ENCODE data around the gene DIP2A. TPM values are rescaled to one million over a fixed set of nuclear protein-coding genes. Genes with fewer than 3 reads are reported as not detected.

The DIP2A gene
- polyA plus RNA-seq, 4 donors: 13.8 to 42.9 (median 22.8) TPM

DNA sequence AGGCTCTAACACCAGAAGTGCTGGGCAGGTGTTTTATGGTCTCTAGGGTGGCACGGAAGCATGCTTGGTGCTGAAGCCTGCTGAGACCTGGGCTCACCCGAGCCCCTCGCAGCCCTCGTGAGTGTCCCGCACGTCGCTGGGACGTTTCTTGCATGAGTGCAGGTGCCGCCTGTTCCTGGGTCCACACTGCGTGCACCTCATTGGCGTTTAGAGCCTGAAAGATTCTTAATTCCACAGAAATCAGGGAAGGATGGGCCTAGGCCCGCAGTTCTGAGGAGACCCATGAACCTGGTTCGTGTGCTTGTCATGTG lies 43.8 kb upstream of the DIP2A start:
- Histone ChIP-seq H3K9me3 (ENCODE audit: control insufficient read depth in 2 of 2, insufficient read depth in 1 of 2, low read depth in 1 of 2, low read length in 1 of 2) (no peaks in the 10 kb centered on the region), H3K4me1 (ENCODE audit: control insufficient read depth in 3 of 3, insufficient read depth in 2 of 3, low read depth in 1 of 3, low read length in 2 of 3) (no peaks in the 10 kb centered on the region), H3K4me3 (ENCODE audit: low read depth in 1 of 3, low read length in 3 of 3) (no peak overlapping the region), H3K27me3 (ENCODE audit: control insufficient read depth in 3 of 3, insufficient read depth in 3 of 3, low read length in 3 of 3) (no peaks in the 10 kb centered on the region), H3K36me3 (ENCODE audit: control insufficient read depth in 3 of 3, insufficient read depth in 2 of 3, low read depth in 1 of 3, low read length in 3 of 3) (peaks cover 8 to 57% (median 14%) of the 10 kb centered on the region in 3 donors), H3K27ac (ENCODE audit: low read depth in 1 of 3, low read length in 2 of 3) (no peak overlapping the region)
- WGBS, 3 donors: 96 to 99% (median 96%) methylated on average over 13 of the region's 13 CpGs
- FAIRE-seq: no peak
- no peak for DNase-seq

DNA sequence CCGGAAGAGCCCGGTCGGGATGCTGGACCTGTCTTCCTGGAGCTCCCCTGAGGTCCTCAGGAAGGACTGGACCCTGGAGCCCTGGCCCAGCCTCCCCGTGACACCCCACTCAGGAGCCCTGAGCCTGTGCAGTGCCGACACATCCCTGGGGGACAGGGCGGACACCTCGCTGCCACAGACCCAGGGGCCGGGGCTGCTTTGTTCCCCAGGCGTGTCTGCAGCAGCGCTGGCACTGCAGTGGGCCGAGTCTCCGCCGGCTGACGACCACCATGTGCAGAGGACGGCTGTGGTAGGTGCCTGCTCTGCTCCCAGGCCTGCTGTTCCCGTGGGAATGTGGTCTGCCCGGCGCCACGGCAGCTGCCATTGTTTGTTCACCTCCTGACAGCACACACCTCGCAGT lies 42.1 kb upstream of the DIP2A start:
- Histone ChIP-seq H3K4me3 (ENCODE audit: low read depth in 1 of 3, low read length in 3 of 3) (no peak overlapping the region), H3K4me1 (ENCODE audit: control insufficient read depth in 3 of 3, insufficient read depth in 2 of 3, low read depth in 1 of 3, low read length in 2 of 3) (no peaks in the 10 kb centered on the region), H3K27me3 (ENCODE audit: control insufficient read depth in 3 of 3, insufficient read depth in 3 of 3, low read length in 3 of 3) (no peaks in the 10 kb centered on the region), H3K9me3 (ENCODE audit: control insufficient read depth in 2 of 2, insufficient read depth in 1 of 2, low read depth in 1 of 2, low read length in 1 of 2) (no peaks in the 10 kb centered on the region), H3K27ac (ENCODE audit: low read depth in 1 of 3, low read length in 2 of 3) (no peak overlapping the region), H3K36me3 (ENCODE audit: control insufficient read depth in 3 of 3, insufficient read depth in 2 of 3, low read depth in 1 of 3, low read length in 3 of 3) (peaks cover 8 to 59% (median 8%) of the 10 kb centered on the region in 3 donors)
- FAIRE-seq (no peak), DNase-seq (no peak)
- WGBS, 3 donors: 93 to 96% (median 93%) methylated on average over 20 of the region's 20 CpGs

DNA sequence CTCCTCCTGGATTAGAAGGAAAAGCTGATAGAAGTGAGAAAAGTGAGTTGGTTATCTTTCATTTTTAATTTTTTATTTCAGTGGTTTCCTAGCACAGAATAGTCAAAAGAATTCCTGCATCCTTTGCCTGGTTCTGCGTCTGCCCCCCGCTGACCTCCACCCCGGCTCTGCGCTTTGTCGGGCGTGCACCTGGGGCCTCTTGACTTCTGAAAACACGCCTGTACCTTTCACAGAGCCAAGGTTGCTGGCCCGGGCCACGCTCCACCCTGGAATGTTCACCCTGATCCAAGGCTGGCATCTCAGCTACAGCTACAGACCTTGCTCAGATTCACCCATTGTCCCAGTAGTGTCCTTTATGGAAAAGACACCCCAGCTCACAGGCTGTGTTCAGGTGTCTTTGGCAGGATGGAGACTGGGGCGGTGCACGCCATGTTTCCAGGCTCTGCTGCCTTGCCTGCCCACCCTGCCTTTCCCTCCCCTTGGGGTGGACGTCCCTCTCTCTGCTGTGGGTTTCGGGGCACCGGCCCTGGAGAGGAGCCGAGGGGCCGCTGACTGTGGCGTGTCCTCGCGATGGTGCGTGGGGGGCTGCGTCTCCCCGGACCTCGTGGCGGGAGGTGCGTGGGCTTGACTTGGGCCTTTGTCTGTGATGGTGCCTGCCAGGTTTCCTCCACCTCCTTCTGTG lies 40.3 kb upstream of the DIP2A start:
- no peak overlapping the region for H3K4me3 ChIP-seq (ENCODE audit: low read depth in 1 of 3, low read length in 3 of 3)
- no peak for DNase-seq

DNA sequence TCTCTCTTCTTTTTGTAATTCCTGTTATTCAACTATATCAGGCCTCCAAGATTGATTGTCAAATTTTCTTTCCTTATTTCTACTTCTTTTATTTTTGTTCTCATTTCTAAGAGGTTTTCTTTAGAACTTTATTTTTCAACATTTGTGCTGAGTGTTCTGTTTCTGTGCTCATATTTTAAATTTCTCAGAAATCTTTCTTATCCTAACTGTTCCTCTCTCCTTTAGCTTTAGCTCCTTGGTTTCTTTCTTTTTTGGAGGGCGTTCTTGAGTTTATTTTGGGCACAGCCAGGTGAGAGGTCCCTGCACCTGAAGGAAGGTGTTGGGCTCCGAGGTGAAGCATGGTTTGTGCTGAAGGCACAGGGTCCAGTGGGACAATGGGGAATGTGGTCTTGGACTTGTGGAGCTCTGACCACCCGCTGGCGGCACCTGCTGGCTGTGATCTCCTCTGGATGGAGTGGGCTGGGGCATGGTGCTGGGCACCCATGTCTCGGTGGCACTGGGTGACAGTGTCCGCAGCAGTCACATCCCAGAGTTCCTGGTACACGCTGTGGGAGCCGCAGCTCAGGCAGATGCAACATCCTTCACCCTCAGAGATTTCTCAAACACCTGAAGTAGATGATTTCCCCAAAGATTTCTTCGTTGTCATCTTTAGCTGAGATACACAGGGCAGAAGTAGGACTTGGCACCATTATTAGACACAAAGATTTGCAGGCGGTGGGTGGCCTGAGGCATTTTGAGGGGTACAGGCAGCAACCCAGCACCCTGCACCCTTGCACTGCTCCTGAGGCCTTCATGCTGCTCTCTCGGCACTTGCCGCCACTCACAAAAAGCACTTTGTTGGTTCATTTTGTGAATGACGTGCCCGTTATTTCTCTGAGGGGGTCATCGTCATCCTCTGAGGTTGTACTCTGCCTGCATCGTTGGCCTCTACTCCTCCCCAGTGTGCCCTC lies 38.2 kb upstream of the DIP2A start:
- WGBS, 3 donors: 93 to 95% (median 94%) methylated on average over 16 of the region's 16 CpGs
- Histone ChIP-seq H3K4me1 (ENCODE audit: control insufficient read depth in 3 of 3, insufficient read depth in 2 of 3, low read depth in 1 of 3, low read length in 2 of 3) (no peaks in the 10 kb centered on the region), H3K4me3 (ENCODE audit: low read depth in 1 of 3, low read length in 3 of 3) (no peak overlapping the region), H3K36me3 (ENCODE audit: control insufficient read depth in 3 of 3, insufficient read depth in 2 of 3, low read depth in 1 of 3, low read length in 3 of 3) (peaks cover 8 to 71% (median 14%) of the 10 kb centered on the region in 3 donors), H3K27me3 (ENCODE audit: control insufficient read depth in 3 of 3, insufficient read depth in 3 of 3, low read length in 3 of 3) (no peaks in the 10 kb centered on the region), H3K9me3 (ENCODE audit: control insufficient read depth in 2 of 2, insufficient read depth in 1 of 2, low read depth in 1 of 2, low read length in 1 of 2) (no peaks in the 10 kb centered on the region), H3K27ac (ENCODE audit: low read depth in 1 of 3, low read length in 2 of 3) (no peak overlapping the region)
- FAIRE-seq (no peak), DNase-seq (no peak)

More for the DNA sequence above, 40.3 kb upstream of the DIP2A start:
- no peaks in the 10 kb centered on the region for H3K4me1 ChIP-seq (ENCODE audit: control insufficient read depth in 3 of 3, insufficient read depth in 2 of 3, low read depth in 1 of 3, low read length in 2 of 3)
- H3K27ac ChIP-seq (ENCODE audit: low read depth in 1 of 3, low read length in 2 of 3): no peak overlapping the region
- 92 to 94% (median 94%) methylated on average over 25 of the region's 25 CpGs for WGBS, 3 donors
- H3K9me3 ChIP-seq (ENCODE audit: control insufficient read depth in 2 of 2, insufficient read depth in 1 of 2, low read depth in 1 of 2, low read length in 1 of 2): no peaks in the 10 kb centered on the region
- peaks cover 8 to 61% (median 14%) of the 10 kb centered on the region in 3 donors for H3K36me3 ChIP-seq (ENCODE audit: control insufficient read depth in 3 of 3, insufficient read depth in 2 of 3, low read depth in 1 of 3, low read length in 3 of 3)
- H3K27me3 ChIP-seq (ENCODE audit: control insufficient read depth in 3 of 3, insufficient read depth in 3 of 3, low read length in 3 of 3): no peaks in the 10 kb centered on the region
- FAIRE-seq: no peak

DNA sequence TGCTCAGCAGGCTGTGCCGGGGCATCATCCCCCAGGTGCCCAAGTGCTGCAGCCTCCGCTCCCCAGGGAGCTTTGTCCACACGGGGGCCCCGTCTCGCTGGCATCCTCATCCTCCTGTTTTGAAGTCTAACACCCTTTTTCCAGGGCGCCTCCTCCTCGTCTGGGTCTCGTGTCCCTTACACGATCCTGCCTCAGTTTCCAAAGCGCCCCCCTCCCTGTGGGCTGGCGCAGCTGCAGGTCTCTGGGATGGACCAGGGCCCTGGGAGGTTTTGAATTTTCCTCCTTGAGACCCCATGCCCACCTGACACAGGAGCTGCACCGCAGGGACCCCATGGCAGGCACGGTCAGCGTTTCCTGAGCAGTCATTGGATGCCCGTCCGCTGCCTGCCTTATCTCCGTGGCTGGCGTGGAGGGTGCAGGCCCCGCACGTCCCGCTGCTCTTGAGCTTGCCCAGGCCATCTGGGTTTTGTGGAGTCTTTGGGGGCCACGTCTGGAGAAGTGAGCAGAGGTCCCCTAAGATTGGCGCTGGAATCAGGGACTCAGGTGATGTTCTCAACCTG lies 37.4 kb upstream of the DIP2A start:
- no peaks in the 10 kb centered on the region for H3K27me3 ChIP-seq (ENCODE audit: control insufficient read depth in 3 of 3, insufficient read depth in 3 of 3, low read length in 3 of 3)
- WGBS, 3 donors: 93 to 98% (median 95%) methylated on average over 23 of the region's 23 CpGs
- H3K4me3 ChIP-seq (ENCODE audit: low read depth in 1 of 3, low read length in 3 of 3): no peak overlapping the region
- H3K36me3 ChIP-seq (ENCODE audit: control insufficient read depth in 3 of 3, insufficient read depth in 2 of 3, low read depth in 1 of 3, low read length in 3 of 3): peaks cover 3 to 72% (median 14%) of the 10 kb centered on the region in 3 donors
- no peaks in the 10 kb centered on the region for H3K4me1 ChIP-seq (ENCODE audit: control insufficient read depth in 3 of 3, insufficient read depth in 2 of 3, low read depth in 1 of 3, low read length in 2 of 3)
- H3K27ac ChIP-seq (ENCODE audit: low read depth in 1 of 3, low read length in 2 of 3): no peak overlapping the region
- no peaks in the 10 kb centered on the region for H3K9me3 ChIP-seq (ENCODE audit: control insufficient read depth in 2 of 2, insufficient read depth in 1 of 2, low read depth in 1 of 2, low read length in 1 of 2)
- DNase-seq (no peak), FAIRE-seq (no peak)

DNA sequence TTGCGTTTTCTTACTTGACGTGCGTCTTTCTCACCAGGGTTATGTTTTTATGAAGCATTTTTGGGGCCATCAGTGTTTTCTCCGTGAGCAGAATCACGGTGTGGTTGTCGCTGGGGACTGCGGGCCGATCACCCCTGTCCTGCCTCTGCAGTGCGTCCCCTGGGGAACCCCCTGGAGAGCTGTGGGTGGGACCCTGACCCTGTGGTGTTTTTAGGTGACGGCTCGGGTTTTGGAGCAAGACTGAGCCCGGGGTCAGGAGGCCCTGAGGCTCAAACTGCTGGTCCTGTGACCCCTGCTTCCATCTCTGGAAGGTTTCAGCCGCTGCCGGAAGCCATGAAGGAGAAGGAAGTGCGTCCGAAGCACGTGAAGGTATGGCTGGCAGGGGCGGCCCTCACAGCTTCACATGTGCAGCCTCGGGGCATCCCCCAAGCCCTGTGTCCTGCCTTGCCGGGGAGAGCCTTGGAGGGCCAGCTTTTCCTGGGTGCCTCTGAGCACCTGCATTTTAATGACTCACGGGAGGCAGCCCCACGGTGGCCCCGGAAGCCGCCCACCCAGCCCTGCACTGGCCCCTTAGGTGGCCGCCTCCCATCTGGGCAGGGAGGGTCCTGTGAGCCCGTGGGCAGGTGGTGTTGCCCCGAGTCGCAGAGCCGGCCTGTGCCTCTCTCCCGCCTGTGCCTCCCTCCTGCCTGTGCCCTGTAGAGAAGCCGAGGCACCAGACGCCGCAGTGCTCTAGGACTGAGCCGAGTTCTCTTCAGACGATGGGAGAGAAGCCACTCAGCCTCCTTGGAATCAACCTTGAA lies 36.7 kb upstream of the DIP2A start:
- WGBS, 3 donors: 93 to 97% (median 95%) methylated on average over 34 to 35 of the region's 35 CpGs
- FAIRE-seq (no peak), DNase-seq (no peak)
- Histone ChIP-seq H3K4me1 (ENCODE audit: control insufficient read depth in 3 of 3, insufficient read depth in 2 of 3, low read depth in 1 of 3, low read length in 2 of 3) (no peaks in the 10 kb centered on the region), H3K27ac (ENCODE audit: low read depth in 1 of 3, low read length in 2 of 3) (no peak overlapping the region), H3K36me3 (ENCODE audit: control insufficient read depth in 3 of 3, insufficient read depth in 2 of 3, low read depth in 1 of 3, low read length in 3 of 3) (peaks cover 3 to 72% (median 11%) of the 10 kb centered on the region in 3 donors), H3K27me3 (ENCODE audit: control insufficient read depth in 3 of 3, insufficient read depth in 3 of 3, low read length in 3 of 3) (no peaks in the 10 kb centered on the region), H3K4me3 (ENCODE audit: low read depth in 1 of 3, low read length in 3 of 3) (no peak overlapping the region), H3K9me3 (ENCODE audit: control insufficient read depth in 2 of 2, insufficient read depth in 1 of 2, low read depth in 1 of 2, low read length in 1 of 2) (no peaks in the 10 kb centered on the region)

DNA sequence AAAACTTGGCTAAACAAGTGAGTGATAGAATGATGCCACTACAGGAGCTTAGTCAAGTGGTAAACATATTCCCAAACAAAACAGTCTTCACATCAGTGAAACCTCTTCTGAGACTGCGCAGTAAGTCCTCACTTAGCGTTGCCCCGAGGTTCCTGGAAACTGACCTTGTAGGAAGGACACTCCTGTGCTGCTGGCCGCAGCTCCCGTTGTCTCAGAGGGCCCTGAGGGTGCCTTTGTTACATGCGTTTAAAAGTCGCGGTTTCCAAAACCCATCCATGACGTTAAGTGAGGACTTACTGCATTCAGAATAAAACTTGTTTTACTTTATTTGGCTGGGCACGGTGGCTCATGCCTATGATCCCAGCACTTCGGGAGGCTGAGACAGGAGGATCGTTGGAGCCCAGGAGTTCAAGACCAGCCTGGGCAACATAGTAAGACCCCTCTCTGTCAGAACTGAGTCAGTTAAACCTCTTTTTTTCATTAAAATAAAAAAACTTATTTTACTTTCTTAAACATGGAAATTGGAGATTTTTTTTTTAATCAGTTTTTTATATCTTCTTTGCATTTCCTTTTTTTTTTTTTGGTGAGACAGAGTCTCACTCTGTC lies 36.0 kb upstream of the DIP2A start:
- H3K9me3 ChIP-seq (ENCODE audit: control insufficient read depth in 2 of 2, insufficient read depth in 1 of 2, low read depth in 1 of 2, low read length in 1 of 2): no peaks in the 10 kb centered on the region
- H3K4me3 ChIP-seq (ENCODE audit: low read depth in 1 of 3, low read length in 3 of 3): no peak overlapping the region
- no peak for DNase-seq
- H3K4me1 ChIP-seq (ENCODE audit: control insufficient read depth in 3 of 3, insufficient read depth in 2 of 3, low read depth in 1 of 3, low read length in 2 of 3): no peaks in the 10 kb centered on the region
- H3K36me3 ChIP-seq (ENCODE audit: control insufficient read depth in 3 of 3, insufficient read depth in 2 of 3, low read depth in 1 of 3, low read length in 3 of 3): peaks cover 7 to 72% (median 11%) of the 10 kb centered on the region in 3 donors
- H3K27ac ChIP-seq (ENCODE audit: low read depth in 1 of 3, low read length in 2 of 3): no peak overlapping the region
- WGBS, 3 donors: 96 to 99% (median 96%) methylated on average over 12 of the region's 12 CpGs
- FAIRE-seq: no peak
- no peaks in the 10 kb centered on the region for H3K27me3 ChIP-seq (ENCODE audit: control insufficient read depth in 3 of 3, insufficient read depth in 3 of 3, low read length in 3 of 3)

Measured in small intestine (tissue), 7 donors.